Stimulated activated CD4-positive, alpha-beta T cell treated with anti-CD3 and anti-CD28 coated beads, TNF-alpha, amount 100 ng/mL, for 4 hours (primary cell): ENCODE results near the gene KCNQ1OT1.

Source experiments
- DNase-seq, 3 experiments: peaks; one replicate each; pipeline ENCODE4 v3.0.0-alpha.2; 2020; ENCODE audit warnings: low read depth in 3 of 3

Gene KCNQ1OT1

GRCh38 chr11:2721210-2721916 lies 21.6 kb upstream of the KCNQ1OT1 start:
- no peak for DNase-seq

GRCh38 chr11:2719831-2720590 lies 20.2 kb upstream of the KCNQ1OT1 start:
- no peak for DNase-seq

- no peak for DNase-seq
Measured at GRCh38 chr11:2718817-2719438, 19.1 kb upstream of the KCNQ1OT1 start.

GRCh38 chr11:2717561-2718325 lies 17.9 kb upstream of the KCNQ1OT1 start:
- no peak for DNase-seq

GRCh38 chr11:2716376-2717095 lies 16.7 kb upstream of the KCNQ1OT1 start:
- no peak for DNase-seq

- DNase-seq: no peak
Measured at GRCh38 chr11:2715716-2716350, 16.0 kb upstream of the KCNQ1OT1 start.

- no peak for DNase-seq
Measured at GRCh38 chr11:2714871-2715270, 15.1 kb upstream of the KCNQ1OT1 start.

GRCh38 chr11:2714463-2714800 lies 14.6 kb upstream of the KCNQ1OT1 start:
- DNase-seq: no peak

GRCh38 chr11:2713661-2714462 lies 14.1 kb upstream of the KCNQ1OT1 start:
- DNase-seq: no peak

- no peak for DNase-seq
Measured at GRCh38 chr11:2713094-2713493, 13.3 kb upstream of the KCNQ1OT1 start.

GRCh38 chr11:2711161-2711560 lies 11.4 kb upstream of the KCNQ1OT1 start:
- no peak for DNase-seq

- no peak for DNase-seq
Measured at GRCh38 chr11:2709429-2709828, 9.6 kb upstream of the KCNQ1OT1 start.

GRCh38 chr11:2708757-2709281 lies 9.0 kb upstream of the KCNQ1OT1 start:
- no peak for DNase-seq

GRCh38 chr11:2708151-2708581 lies 8.4 kb upstream of the KCNQ1OT1 start:
- no peak for DNase-seq

- DNase-seq: no peak
Measured at GRCh38 chr11:2707736-2708135, 7.9 kb upstream of the KCNQ1OT1 start.

- no peak for DNase-seq
Measured at GRCh38 chr11:2706321-2706720, 6.5 kb upstream of the KCNQ1OT1 start.

- DNase-seq: no peak
Measured at GRCh38 chr11:2704896-2705606, 5.3 kb upstream of the KCNQ1OT1 start.

- DNase-seq: no peak
Measured at GRCh38 chr11:2704356-2704755, 4.6 kb upstream of the KCNQ1OT1 start.
